Kidney epithelial cell (primary cell): Measurements from ENCODE around the gene SEC14L2. TPM values are rescaled to one million over a fixed set of nuclear protein-coding genes. Genes with fewer than 3 reads are reported as not detected.

Experiments
- DNase-seq: peaks from one replicate; pipeline ENCODE4 v3.0.0-alpha.2; 2010; ENCODE audit warnings: low read depth
- H3K27me3 ChIP-seq: 2 replicates; pipeline ENCODE4 v1.6.0; 2011; ENCODE audit warnings: low read length; ENCODE audit not compliant: control insufficient read depth, insufficient read depth
- H3K36me3 ChIP-seq: 2 replicates; pipeline ENCODE4 v1.5.1; 2011; ENCODE audit warnings: low read length; ENCODE audit not compliant: control insufficient read depth, insufficient read depth
- H3K4me3 ChIP-seq: 2 replicates; pipeline ENCODE4 v1.5.1; 2011; ENCODE audit warnings: low read depth, mild to moderate bottlenecking, control low read depth, low read length
- total RNA-seq: library from RNA; depleted of rRNA; stranded (reverse); fragments of >200 nt; gene quantifications from 2 replicates; pipeline ENCODE4 v1.2.3, GENCODE V29; 2015
- TF ChIP-seq, protein P1 (sequence below): IDR thresholded peaks from 2 replicates; pipeline ENCODE4 v1.5.1; 2011; ENCODE audit warnings: mild to moderate bottlenecking, moderate library complexity, low read length, control low read depth, inconsistent platforms; ENCODE audit not compliant: insufficient read depth, poor library complexity, severe bottlenecking

Gene SEC14L2
- total RNA-seq, 1 donor from 2014 or later = 31.7 TPM

DNA sequence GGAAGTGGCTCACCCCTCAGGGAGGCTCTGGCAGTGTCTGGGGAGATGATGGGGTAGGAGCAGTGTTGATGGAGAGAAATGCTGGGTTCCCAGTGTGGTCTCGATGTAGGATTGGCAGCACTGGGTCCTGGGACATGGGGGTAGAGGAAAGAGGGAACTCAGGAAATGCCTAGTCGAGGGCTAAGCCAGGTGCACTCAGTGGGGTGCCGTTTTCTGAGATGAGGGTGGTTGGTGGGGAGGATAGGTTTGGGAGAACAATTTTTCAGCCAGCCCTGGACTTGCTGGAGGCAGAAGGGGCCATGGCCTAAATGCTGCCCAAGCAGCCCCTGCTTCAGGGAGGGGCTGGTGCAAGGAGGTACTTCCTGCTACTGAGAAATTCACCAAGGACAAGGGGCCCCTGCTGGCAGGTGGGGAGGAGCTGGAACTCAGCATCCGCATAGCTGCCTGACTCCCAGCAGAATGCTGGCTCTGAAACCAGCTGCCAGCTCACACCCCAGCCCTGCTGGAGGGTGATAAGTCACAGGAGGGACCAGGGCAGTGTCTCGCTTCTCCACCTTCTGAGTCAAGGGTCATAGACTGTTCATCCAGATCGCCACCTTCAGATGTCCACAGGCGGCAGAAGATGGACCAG is 34.1 kb upstream of the SEC14L2 start:
- DNase-seq = no peak
- H3K36me3 ChIP-seq = no peaks in the 10 kb centered on the region
- TF ChIP-seq, protein P1, sequence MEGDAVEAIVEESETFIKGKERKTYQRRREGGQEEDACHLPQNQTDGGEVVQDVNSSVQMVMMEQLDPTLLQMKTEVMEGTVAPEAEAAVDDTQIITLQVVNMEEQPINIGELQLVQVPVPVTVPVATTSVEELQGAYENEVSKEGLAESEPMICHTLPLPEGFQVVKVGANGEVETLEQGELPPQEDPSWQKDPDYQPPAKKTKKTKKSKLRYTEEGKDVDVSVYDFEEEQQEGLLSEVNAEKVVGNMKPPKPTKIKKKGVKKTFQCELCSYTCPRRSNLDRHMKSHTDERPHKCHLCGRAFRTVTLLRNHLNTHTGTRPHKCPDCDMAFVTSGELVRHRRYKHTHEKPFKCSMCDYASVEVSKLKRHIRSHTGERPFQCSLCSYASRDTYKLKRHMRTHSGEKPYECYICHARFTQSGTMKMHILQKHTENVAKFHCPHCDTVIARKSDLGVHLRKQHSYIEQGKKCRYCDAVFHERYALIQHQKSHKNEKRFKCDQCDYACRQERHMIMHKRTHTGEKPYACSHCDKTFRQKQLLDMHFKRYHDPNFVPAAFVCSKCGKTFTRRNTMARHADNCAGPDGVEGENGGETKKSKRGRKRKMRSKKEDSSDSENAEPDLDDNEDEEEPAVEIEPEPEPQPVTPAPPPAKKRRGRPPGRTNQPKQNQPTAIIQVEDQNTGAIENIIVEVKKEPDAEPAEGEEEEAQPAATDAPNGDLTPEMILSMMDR = no peak
- no peak overlapping the region for H3K4me3 ChIP-seq
- H3K27me3 ChIP-seq = no peaks in the 10 kb centered on the region

DNA sequence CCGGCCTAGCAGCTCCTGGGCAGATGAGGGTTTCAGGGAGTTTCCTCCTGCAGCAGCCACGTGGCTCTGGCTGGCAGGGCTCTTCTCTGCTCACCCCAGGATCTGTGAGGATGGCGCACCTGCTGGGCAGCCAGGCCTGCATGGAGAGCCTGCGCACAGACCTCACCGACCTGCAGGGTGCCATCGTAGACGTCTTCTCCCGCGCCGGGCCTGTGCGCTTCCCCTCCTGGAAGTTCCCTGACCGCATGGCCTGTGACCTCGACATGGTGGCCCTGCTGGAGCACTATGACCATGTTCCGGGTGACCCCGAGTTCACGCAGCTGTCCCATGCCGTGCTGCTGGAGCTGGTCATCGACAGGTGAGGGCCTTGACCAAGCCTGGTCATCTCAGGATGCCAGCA is 30.9 kb upstream of the SEC14L2 start:
- Histone ChIP-seq H3K27me3 (no peaks in the 10 kb centered on the region), H3K36me3 (no peaks in the 10 kb centered on the region), H3K4me3 (no peak overlapping the region)
- DNase-seq = no peak
- TF ChIP-seq, protein P1 = no peak

DNA sequence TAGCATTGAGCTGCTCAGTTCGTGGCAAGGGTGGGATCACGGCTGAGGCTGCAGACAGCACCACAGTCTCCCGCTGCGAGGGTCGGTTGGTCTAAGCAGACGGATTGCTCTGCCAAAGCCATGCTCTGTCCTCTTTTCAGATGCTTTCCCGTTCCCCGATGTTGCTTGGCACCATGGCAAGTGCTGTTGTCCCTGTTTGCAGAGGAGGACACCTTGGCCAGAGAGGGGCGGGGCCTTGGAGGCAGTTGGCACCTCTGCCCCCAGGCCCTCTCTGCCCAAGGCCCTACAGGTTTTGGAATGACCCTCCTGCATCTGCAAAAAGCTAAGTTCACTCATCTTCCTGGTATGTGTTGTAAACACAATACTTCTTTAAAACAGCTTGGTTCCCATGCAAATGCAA is 28.4 kb upstream of the SEC14L2 start:
- TF ChIP-seq, protein P1 = no peak
- Histone ChIP-seq H3K27me3 (no peaks in the 10 kb centered on the region), H3K36me3 (no peaks in the 10 kb centered on the region), H3K4me3 (no peak overlapping the region)
- DNase-seq = no peak

DNA sequence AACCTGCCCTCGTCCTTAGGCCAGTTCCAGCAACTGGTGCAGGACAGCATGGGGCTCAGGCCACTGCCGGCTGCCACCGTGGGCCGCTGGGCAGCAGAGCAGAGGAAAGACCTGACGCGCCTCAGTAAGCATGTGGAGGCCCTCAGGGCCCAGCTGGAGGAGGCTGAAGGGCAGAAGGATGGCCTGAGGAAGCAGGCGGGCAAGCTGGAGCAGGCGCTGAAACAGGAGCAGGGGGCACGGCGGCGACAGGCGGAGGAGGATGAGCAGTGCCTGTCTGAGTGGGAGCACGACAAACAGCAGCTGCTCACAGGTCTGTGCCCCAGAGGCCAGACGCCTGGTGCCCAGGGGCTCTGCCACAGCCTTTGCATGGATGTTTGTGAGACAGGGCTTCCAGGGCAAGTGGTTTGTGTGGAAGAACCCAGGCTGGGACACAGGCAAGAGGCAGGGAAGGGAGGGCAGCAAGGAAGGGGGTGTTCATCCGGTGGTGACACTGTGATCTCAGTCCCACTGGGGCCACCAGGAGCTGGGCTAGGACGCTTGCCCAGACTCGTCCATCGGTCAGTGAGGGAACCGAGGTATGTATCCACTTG is 26.1 kb upstream of the SEC14L2 start:
- Histone ChIP-seq H3K27me3 (no peaks in the 10 kb centered on the region), H3K36me3 (no peaks in the 10 kb centered on the region), H3K4me3 (no peak overlapping the region)
- DNase-seq = no peak
- TF ChIP-seq, protein P1 = no peak

DNA sequence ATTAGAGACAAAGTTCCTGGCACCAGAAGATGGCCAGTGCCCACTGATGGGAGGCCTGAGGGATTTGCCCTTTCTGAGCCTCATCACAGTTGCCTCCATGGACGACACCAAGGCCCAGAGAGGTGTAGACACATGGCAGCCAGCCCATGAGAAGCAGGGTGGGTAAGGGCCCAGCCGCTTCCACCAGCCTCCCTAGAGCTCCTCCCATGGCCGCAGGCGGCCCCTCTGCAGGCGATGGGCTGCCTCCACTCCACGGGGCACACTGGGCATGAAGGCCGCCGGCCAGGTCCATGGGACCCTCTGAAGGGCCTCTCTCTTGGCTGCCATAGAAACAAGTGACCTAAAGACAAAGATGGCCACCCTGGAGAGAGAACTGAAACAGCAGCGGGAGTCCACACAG is 25.5 kb upstream of the SEC14L2 start:
- no peaks in the 10 kb centered on the region for H3K27me3 ChIP-seq
- no peak overlapping the region for H3K4me3 ChIP-seq
- DNase-seq = no peak
- TF ChIP-seq, protein P1 = no peak
- no peaks in the 10 kb centered on the region for H3K36me3 ChIP-seq

DNA sequence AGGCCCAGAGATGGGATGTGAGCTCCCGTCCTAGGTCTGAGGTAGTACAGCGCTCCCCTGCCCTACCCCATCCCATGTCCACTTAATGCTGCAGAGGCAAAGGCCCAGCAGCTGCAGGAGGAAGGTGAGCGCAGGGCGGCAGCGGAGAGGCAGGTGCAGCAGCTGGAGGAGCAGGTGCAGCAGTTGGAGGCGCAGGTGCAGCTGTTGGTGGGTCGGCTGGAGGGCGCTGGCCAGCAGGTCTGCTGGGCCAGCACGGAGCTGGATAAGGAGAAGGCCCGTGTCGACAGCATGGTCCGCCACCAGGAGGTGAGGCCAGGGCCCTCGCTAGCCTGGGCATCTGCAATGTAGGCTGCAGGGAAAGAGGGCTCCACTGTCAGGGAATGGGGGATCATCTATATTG is 24.8 kb upstream of the SEC14L2 start:
- H3K27me3 ChIP-seq = no peaks in the 10 kb centered on the region
- no peak overlapping the region for H3K4me3 ChIP-seq
- no peaks in the 10 kb centered on the region for H3K36me3 ChIP-seq
- TF ChIP-seq, protein P1 = no peak
- DNase-seq = no peak
